Nephron (organoid): ENCODE measurements around the gene LRFN2.

Experiments used
- H3K27ac Mint-ChIP-seq, 3 experiments: 2 replicates each; pipeline ENCODE4 v1.8.0; 2020; ENCODE audit warnings: mixed read lengths in 3 of 3, mild to moderate bottlenecking in 2 of 3, moderate library complexity in 1 of 3
- H3K27me3 Mint-ChIP-seq: 2 replicates; pipeline ENCODE4 v1.8.0; 2021; ENCODE audit warnings: low read depth, mild to moderate bottlenecking, moderate library complexity, mixed read lengths
- H3K36me3 Mint-ChIP-seq: 2 replicates; pipeline ENCODE4 v1.8.0; 2020; ENCODE audit warnings: low read depth, mixed read lengths
- H3K4me1 Mint-ChIP-seq: 2 replicates; pipeline ENCODE4 v1.8.0; 2020; ENCODE audit warnings: mixed read lengths
- H3K4me3 Mint-ChIP-seq, 3 experiments: 2 replicates each; pipeline ENCODE4 v1.8.0; 2020; ENCODE audit warnings: mild to moderate bottlenecking in 3 of 3, mixed read lengths in 3 of 3, moderate library complexity in 2 of 3
- H3K9me3 Mint-ChIP-seq: 2 replicates; pipeline ENCODE4 v1.8.0; 2020; ENCODE audit warnings: mixed read lengths
- TF ChIP-seq, protein P1 (sequence below), 3 experiments: fragments of 200-600 bp; sonication (generic); IDR thresholded peaks; one replicate each; pipeline ENCODE4 v1.5.0; 2021; ENCODE audit warnings: antibody characterized with exemption in 3 of 3; ENCODE audit not compliant: unreplicated experiment in 3 of 3

LRFN2 gene

DNA sequence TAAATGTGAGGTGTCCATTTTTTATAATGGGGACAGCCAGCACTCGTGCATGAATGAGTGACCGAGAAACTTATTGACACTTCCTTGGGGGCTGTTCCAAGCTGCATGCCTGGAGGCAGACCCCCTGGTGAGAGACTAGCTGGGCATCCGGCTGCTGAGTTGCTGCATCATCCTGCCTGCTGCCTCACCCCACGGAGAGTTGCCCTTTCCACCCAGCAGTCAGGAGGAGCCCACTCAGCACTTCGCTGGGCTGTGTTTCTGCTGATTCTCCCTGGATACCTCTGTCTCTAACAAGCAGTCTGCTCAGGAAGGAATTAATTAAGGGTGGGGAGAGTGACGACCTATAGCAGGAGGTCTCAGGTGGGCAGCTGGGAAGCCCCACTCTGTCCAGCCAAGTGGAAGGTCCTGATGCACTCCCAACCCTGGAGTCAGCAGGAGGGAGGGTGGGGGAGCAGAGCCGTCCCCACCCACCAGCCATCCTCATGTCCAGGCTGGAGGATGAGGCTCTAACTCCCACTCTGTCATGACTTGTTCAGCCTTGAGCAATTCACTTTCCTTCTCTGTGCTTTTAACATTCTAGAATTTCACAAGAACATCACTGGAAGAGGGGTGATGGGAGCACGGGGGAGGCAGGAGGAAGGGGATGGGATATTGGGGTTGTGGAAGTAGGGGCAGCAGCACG, 177.3 kb downstream of the LRFN2 start:
- H3K4me1 Mint-ChIP-seq, result peaks cover 42% of the 10 kb centered on the region
- no peaks in the 10 kb centered on the region for H3K9me3 Mint-ChIP-seq
- H3K27me3 Mint-ChIP-seq, result peaks cover 59% of the 10 kb centered on the region
- H3K4me3 Mint-ChIP-seq, result no peak overlapping the region
- no peaks in the 10 kb centered on the region for H3K36me3 Mint-ChIP-seq
- no peak overlapping the region for H3K27ac Mint-ChIP-seq
- TF ChIP-seq, protein P1, sequence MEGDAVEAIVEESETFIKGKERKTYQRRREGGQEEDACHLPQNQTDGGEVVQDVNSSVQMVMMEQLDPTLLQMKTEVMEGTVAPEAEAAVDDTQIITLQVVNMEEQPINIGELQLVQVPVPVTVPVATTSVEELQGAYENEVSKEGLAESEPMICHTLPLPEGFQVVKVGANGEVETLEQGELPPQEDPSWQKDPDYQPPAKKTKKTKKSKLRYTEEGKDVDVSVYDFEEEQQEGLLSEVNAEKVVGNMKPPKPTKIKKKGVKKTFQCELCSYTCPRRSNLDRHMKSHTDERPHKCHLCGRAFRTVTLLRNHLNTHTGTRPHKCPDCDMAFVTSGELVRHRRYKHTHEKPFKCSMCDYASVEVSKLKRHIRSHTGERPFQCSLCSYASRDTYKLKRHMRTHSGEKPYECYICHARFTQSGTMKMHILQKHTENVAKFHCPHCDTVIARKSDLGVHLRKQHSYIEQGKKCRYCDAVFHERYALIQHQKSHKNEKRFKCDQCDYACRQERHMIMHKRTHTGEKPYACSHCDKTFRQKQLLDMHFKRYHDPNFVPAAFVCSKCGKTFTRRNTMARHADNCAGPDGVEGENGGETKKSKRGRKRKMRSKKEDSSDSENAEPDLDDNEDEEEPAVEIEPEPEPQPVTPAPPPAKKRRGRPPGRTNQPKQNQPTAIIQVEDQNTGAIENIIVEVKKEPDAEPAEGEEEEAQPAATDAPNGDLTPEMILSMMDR (IDR thresholded peaks at IDR 0.05; ENCODE audit: unreplicated experiment in 3 of 3), result no peak

DNA sequence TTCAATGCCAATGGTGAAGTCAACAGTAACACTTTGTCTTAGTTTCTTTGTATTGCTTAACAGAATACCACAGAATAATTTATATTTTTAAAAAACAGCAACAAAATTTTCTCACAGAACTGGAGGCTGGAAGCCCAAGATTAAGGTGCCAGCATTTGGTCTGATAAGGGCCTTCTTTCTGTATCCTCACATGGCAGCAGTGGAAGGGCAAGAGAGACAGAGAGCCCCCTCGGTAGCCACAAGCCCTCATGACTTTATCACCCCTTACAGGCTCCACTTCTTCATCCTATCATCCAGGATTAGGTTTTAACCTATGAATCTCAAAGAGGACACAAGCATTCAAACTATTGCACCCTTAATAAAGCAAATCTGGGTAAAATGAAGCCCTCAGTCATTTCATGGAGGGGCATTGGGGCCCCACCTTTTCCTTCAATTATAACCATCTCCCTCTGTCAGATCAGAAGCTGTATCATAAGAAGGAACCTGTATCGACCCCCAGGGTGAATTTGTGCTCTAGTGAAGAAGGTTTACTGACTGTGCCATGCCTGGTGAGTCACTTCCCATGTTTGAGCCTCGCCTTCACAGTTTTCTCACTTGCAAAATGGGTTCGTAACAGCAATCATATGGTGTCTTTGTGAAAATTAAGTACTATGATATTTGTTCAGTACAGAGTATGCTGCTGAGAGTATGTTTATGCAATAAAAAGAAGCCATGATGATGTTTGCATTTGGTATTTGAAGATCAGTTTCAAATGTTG, 178.2 kb downstream of the LRFN2 start:
- peaks cover 57% of the 10 kb centered on the region for H3K27me3 Mint-ChIP-seq
- no peak overlapping the region for H3K4me3 Mint-ChIP-seq
- no peak overlapping the region for H3K27ac Mint-ChIP-seq
- TF ChIP-seq, protein P1 (IDR thresholded peaks at IDR 0.05; ENCODE audit: unreplicated experiment in 3 of 3), result no peak
- no peaks in the 10 kb centered on the region for H3K9me3 Mint-ChIP-seq
- no peaks in the 10 kb centered on the region for H3K36me3 Mint-ChIP-seq
- H3K4me1 Mint-ChIP-seq, result peaks cover 36% of the 10 kb centered on the region

DNA sequence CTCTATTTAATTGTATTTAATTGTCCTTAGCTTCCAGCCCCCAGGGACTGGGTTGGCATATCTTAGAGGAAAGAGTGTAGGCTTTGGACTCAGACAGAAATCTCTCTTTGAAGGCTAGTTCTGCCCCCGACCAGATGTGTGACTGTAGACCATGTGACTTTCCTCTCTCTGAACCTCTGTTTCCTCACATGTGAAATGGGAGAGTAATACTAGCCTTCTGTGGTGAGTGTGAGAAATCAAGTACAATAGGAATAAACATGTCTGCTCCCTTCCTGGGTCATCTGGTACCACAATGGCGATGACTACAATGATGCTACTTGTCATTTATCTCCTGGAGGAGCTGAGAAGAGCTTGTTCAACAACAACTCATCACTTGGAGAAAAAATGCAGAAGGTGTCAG, 179.9 kb downstream of the LRFN2 start:
- no peaks in the 10 kb centered on the region for H3K9me3 Mint-ChIP-seq
- TF ChIP-seq, protein P1 (IDR thresholded peaks at IDR 0.05; ENCODE audit: unreplicated experiment in 3 of 3), result no peak
- H3K4me3 Mint-ChIP-seq, result no peak overlapping the region
- no peaks in the 10 kb centered on the region for H3K36me3 Mint-ChIP-seq
- H3K27ac Mint-ChIP-seq, result no peak overlapping the region
- peaks cover 57% of the 10 kb centered on the region for H3K27me3 Mint-ChIP-seq
- peaks cover 23% of the 10 kb centered on the region for H3K4me1 Mint-ChIP-seq

DNA sequence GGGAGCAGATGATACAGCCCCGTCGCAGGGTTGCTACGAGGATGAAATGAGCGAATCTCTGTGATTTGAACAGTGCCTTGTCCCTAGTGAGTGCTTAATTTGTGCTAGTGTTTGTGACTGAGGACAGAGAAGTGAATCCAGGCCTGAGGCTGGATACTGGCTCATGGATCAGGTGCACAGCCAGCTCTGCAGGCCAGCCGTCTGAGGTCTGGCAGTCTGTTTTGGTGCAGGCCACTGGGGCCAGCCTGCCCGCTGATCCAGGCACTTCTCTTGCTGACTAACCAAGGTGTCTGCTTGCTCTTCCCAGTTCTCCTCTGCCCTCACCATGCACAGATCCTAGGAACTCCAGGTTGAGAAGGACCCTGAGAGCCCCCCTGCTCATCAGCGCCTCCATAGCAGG, 181.0 kb downstream of the LRFN2 start:
- H3K4me1 Mint-ChIP-seq, result peaks cover 16% of the 10 kb centered on the region
- H3K9me3 Mint-ChIP-seq, result no peaks in the 10 kb centered on the region
- H3K27ac Mint-ChIP-seq, result no peak overlapping the region
- TF ChIP-seq, protein P1 (IDR thresholded peaks at IDR 0.05; ENCODE audit: unreplicated experiment in 3 of 3), result no peak
- no peak overlapping the region for H3K4me3 Mint-ChIP-seq
- no peaks in the 10 kb centered on the region for H3K36me3 Mint-ChIP-seq
- H3K27me3 Mint-ChIP-seq, result peaks cover 54% of the 10 kb centered on the region

DNA sequence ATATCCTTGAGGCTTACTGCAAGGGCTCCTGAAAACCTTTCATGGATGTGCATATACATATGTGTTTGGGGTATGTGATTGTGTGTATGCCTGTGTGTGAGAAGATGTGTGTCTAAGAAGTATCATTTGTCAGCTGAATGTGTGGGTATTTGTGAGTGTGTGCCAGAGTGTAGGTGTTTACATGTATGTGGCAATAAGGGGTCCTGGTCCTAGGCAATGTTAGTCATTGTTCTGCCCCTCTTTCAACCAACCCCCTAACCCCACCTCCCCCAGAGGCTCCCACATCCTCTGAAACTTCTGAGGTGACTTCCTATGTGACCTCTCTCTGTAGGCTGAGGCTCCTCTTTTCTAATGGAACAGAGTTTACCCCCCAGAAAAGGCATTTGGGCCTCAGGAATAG, 186.4 kb downstream of the LRFN2 start:
- TF ChIP-seq, protein P1 (IDR thresholded peaks at IDR 0.05; ENCODE audit: unreplicated experiment in 3 of 3), result no peak
- Mint-ChIP-seq H3K4me3 (no peak overlapping the region), H3K27me3 (peaks cover 33% of the 10 kb centered on the region), H3K27ac (no peak overlapping the region), H3K4me1 (peaks cover 11% of the 10 kb centered on the region), H3K9me3 (no peaks in the 10 kb centered on the region), H3K36me3 (no peaks in the 10 kb centered on the region)
